Hematopoietic multipotent progenitor cell treated with erythropoietin and hydrocortisone succinate and interleukin-3 and kit ligand, for 17 days (in vitro differentiated cells): Measurements from ENCODE around the gene FARP1.

ENCODE experiments used
- DNase-seq: peaks from one replicate; pipeline ENCODE4 v3.0.0-alpha.2; 2015; ENCODE audit warnings: low spot score

Gene FARP1

GRCh38 chr13:98142380-98143156, at the start of gene FARP1:
TSS of gene FARP1 (plus strand) at chr13:98143094. CDS start at chr13:98213243, 70,149 bp downstream.
- no peak for DNase-seq

- no peak for DNase-seq
Measured at GRCh38 chr13:98094678-98095266, 48.1 kb upstream of the FARP1 start.

GRCh38 chr13:98096059-98096458, 46.8 kb upstream of the FARP1 start:
- no peak for DNase-seq

GRCh38 chr13:98097749-98098148, 45.1 kb upstream of the FARP1 start:
- no peak for DNase-seq

- DNase-seq: no peak
Measured at GRCh38 chr13:98098516-98098915, 44.4 kb upstream of the FARP1 start.

GRCh38 chr13:98099627-98100026, 43.3 kb upstream of the FARP1 start:
- no peak for DNase-seq

- no peak for DNase-seq
Measured at GRCh38 chr13:98100481-98100880, 42.4 kb upstream of the FARP1 start.

- DNase-seq: no peak
Measured at GRCh38 chr13:98103531-98103930, 39.4 kb upstream of the FARP1 start.

- DNase-seq: no peak
Measured at GRCh38 chr13:98103942-98104880, 38.7 kb upstream of the FARP1 start.

GRCh38 chr13:98105929-98106336, 37.0 kb upstream of the FARP1 start:
- DNase-seq: peak; percentile 26

GRCh38 chr13:98108341-98108740, 34.6 kb upstream of the FARP1 start:
- DNase-seq: no peak

GRCh38 chr13:98109226-98109853, 33.6 kb upstream of the FARP1 start:
- no peak for DNase-seq

GRCh38 chr13:98110749-98111148, 32.1 kb upstream of the FARP1 start:
- DNase-seq: no peak

- DNase-seq: no peak
Measured at GRCh38 chr13:98111168-98112098, 31.5 kb upstream of the FARP1 start.

GRCh38 chr13:98112456-98112855, 30.4 kb upstream of the FARP1 start:
- DNase-seq: no peak

GRCh38 chr13:98118865-98119264, 24.0 kb upstream of the FARP1 start:
- DNase-seq: no peak

GRCh38 chr13:98123176-98123575, 19.7 kb upstream of the FARP1 start:
- DNase-seq: no peak

GRCh38 chr13:98129059-98129746, 13.7 kb upstream of the FARP1 start:
- DNase-seq: no peak

- DNase-seq: no peak
Measured at GRCh38 chr13:98133946-98134345, 8.9 kb upstream of the FARP1 start.

GRCh38 chr13:98134901-98135300, 8.0 kb upstream of the FARP1 start:
- no peak for DNase-seq
